ENCODE measurements around the gene ARFGAP3.
A peak's percentile ranks its signal among the peaks of the same experiment; 100 is the strongest.

The ARFGAP3 gene

GRCh38 chr22:42816336-42816735 lies 40.7 kb downstream of the ARFGAP3 start:
- FAIRE-seq: no peak

- no peak for FAIRE-seq
These were observed 42.5 kb downstream of the ARFGAP3 start for GRCh38 chr22:42814616-42815015.

GRCh38 chr22:42814215-42814614 lies 42.9 kb downstream of the ARFGAP3 start:
- FAIRE-seq: peak; percentile 95

- no peak for FAIRE-seq
These were observed 43.6 kb downstream of the ARFGAP3 start for GRCh38 chr22:42813501-42813900.

GRCh38 chr22:42811459-42811858 lies 45.6 kb downstream of the ARFGAP3 start:
- FAIRE-seq: no peak

- no peak for FAIRE-seq
These were observed 48.6 kb downstream of the ARFGAP3 start for GRCh38 chr22:42808521-42808920.

GRCh38 chr22:42807185-42807584 lies 49.9 kb downstream of the ARFGAP3 start:
- no peak for FAIRE-seq

- no peak for FAIRE-seq
These were observed 50.9 kb downstream of the ARFGAP3 start for GRCh38 chr22:42805998-42806830.

- FAIRE-seq: no peak
These were observed 51.8 kb downstream of the ARFGAP3 start for GRCh38 chr22:42805016-42805997.

GRCh38 chr22:42803389-42803788 lies 53.7 kb downstream of the ARFGAP3 start:
- FAIRE-seq: no peak

- no peak for FAIRE-seq
These were observed 55.6 kb downstream of the ARFGAP3 start for GRCh38 chr22:42801252-42802080.

- no peak for FAIRE-seq
These were observed 56.4 kb downstream of the ARFGAP3 start for GRCh38 chr22:42800451-42801251.

- FAIRE-seq: no peak
These were observed 57.3 kb downstream of the ARFGAP3 start for GRCh38 chr22:42799461-42800405.

- no peak for FAIRE-seq
These were observed 58.0 kb downstream of the ARFGAP3 start for GRCh38 chr22:42799061-42799460.

GRCh38 chr22:42797011-42797410 lies 60.1 kb downstream of the ARFGAP3 start:
- FAIRE-seq: no peak

- no peak for FAIRE-seq
These were observed 61.0 kb downstream of the ARFGAP3 start for GRCh38 chr22:42796081-42796480.

- FAIRE-seq: no peak
These were observed 62.2 kb downstream of the ARFGAP3 start for GRCh38 chr22:42794551-42795510.

- FAIRE-seq: no peak
These were observed 63.1 kb downstream of the ARFGAP3 start for GRCh38 chr22:42793848-42794405.

All from islet of Langerhans (tissue), 1 donor.